HepG2 (cell line): ENCODE results near the gene KANSL1. TPM values are rescaled to one million over a fixed set of nuclear protein-coding genes. Genes with fewer than 3 reads are reported as not detected.
A peak's percentile ranks its signal among the peaks of the same experiment; 100 is the strongest.

Experiments
- BCL3 ChIP-seq: sonication (generic); formaldehyde crosslinking; IDR thresholded peaks from 2 replicates; pipeline ENCODE4 v1.5.1; 2020; ENCODE audit warnings: mild to moderate bottlenecking, missing genetic modification reagents, moderate library complexity
- BRF2 ChIP-seq: sonication (generic); formaldehyde crosslinking; IDR thresholded peaks from 2 replicates; pipeline ENCODE4 v1.8.1; 2022; ENCODE audit warnings: mild to moderate bottlenecking, missing genetic modification reagents
- CBFB ChIP-seq: sonication (generic); formaldehyde crosslinking; IDR thresholded peaks from 2 replicates; pipeline ENCODE4 v1.4.0; 2020; ENCODE audit warnings: missing genetic modification reagents
- CREB3 ChIP-seq: sonication (generic); formaldehyde crosslinking; IDR thresholded peaks from 2 replicates; pipeline ENCODE4 v1.5.0; 2020; ENCODE audit warnings: missing genetic modification reagents
- FUBP1 ChIP-seq: sonication (generic); formaldehyde crosslinking; IDR thresholded peaks from 2 replicates; pipeline ENCODE4 v1.5.1; 2020; ENCODE audit warnings: missing genetic modification reagents, mild to moderate bottlenecking, borderline replicate concordance
- MAF1 ChIP-seq: sonication (generic); formaldehyde crosslinking; IDR thresholded peaks from 2 replicates; pipeline ENCODE4 v1.5.0; 2020; ENCODE audit warnings: missing genetic modification reagents, borderline replicate concordance
- MAFK ChIP-seq, 2 experiments: IDR thresholded peaks in 1 of 2; conservative IDR thresholded peaks in 1 of 2; 2 replicates each; pipeline ENCODE4 v1.6.1; 2011; ENCODE audit warnings: improper control_type of control experiment in 2 of 2, low read length in 2 of 2
- RFXANK ChIP-seq: IDR thresholded peaks from 2 replicates; pipeline ENCODE4 v1.6.1; 2016
- SRSF1 ChIP-seq: fragments of 200-400 bp; formaldehyde crosslinking; optimal IDR thresholded peaks from 2 replicates; pipeline ENCODE3; 2017; ENCODE audit warnings: mild to moderate bottlenecking, low read depth, low read length, moderate library complexity
- TGIF2 ChIP-seq: IDR thresholded peaks from 2 replicates; pipeline ENCODE4 v1.6.1; 2016; ENCODE audit warnings: control low read depth, missing compliant biosample characterization
- THAP8 ChIP-seq: sonication (generic); formaldehyde crosslinking; IDR thresholded peaks from 2 replicates; pipeline ENCODE4 v1.5.1; 2020; ENCODE audit warnings: missing genetic modification reagents, mild to moderate bottlenecking, borderline replicate concordance
- ZFAT ChIP-seq: sonication (generic); formaldehyde crosslinking; conservative IDR thresholded peaks from 2 replicates; pipeline ENCODE4 v1.8.1; 2023; ENCODE audit warnings: missing genetic modification reagents, inconsistent platforms
- ZFP36L1 ChIP-seq: sonication (generic); formaldehyde crosslinking; IDR thresholded peaks from 2 replicates; pipeline ENCODE4 v1.8.0; 2022; ENCODE audit warnings: mild to moderate bottlenecking, missing genetic modification reagents, moderate library complexity
- ZKSCAN8 ChIP-seq: IDR thresholded peaks from 2 replicates; pipeline ENCODE4 v1.6.1; 2016; ENCODE audit warnings: borderline replicate concordance, missing genetic modification reagents, missing compliant biosample characterization
- ZMYM3 ChIP-seq: sonication (generic); formaldehyde crosslinking; IDR thresholded peaks from 2 replicates; pipeline ENCODE4 v1.5.1; 2020; ENCODE audit warnings: mild to moderate bottlenecking, missing genetic modification reagents
- ZNF121 ChIP-seq: sonication (generic); formaldehyde crosslinking; IDR thresholded peaks from 2 replicates; pipeline ENCODE4 v1.5.0; 2020; ENCODE audit warnings: mild to moderate bottlenecking, missing genetic modification reagents
- ZNF317 ChIP-seq: sonication (generic); formaldehyde crosslinking; IDR thresholded peaks from 2 replicates; pipeline ENCODE4 v1.5.0; 2020; ENCODE audit warnings: mild to moderate bottlenecking, missing genetic modification reagents
- ZNF446 ChIP-seq: sonication (generic); formaldehyde crosslinking; IDR thresholded peaks from 2 replicates; pipeline ENCODE4 v1.5.0; 2020; ENCODE audit warnings: mild to moderate bottlenecking, missing genetic modification reagents
- ZNF503 ChIP-seq: sonication (generic); formaldehyde crosslinking; IDR thresholded peaks from 2 replicates; pipeline ENCODE4 v1.4.0; 2020; ENCODE audit warnings: missing genetic modification reagents
- ZNF740 ChIP-seq: sonication (generic); formaldehyde crosslinking; IDR thresholded peaks from 2 replicates; pipeline ENCODE4 v1.4.0; 2020; ENCODE audit warnings: missing genetic modification reagents
- ZNF75D ChIP-seq: sonication (generic); formaldehyde crosslinking; IDR thresholded peaks from 2 replicates; pipeline ENCODE4 v1.8.1; 2023; ENCODE audit warnings: missing genetic modification reagents, mild to moderate bottlenecking, borderline replicate concordance
- ZNF883 ChIP-seq: sonication (generic); formaldehyde crosslinking; IDR thresholded peaks from 2 replicates; pipeline ENCODE4 v1.5.1; 2020; ENCODE audit warnings: mild to moderate bottlenecking, missing genetic modification reagents; ENCODE audit errors: not compliant biosample characterization
- ZSCAN12 ChIP-seq: sonication (generic); formaldehyde crosslinking; IDR thresholded peaks from 2 replicates; pipeline ENCODE4 v1.9.0; 2021; ENCODE audit warnings: mild to moderate bottlenecking, missing genetic modification reagents
- polyA plus RNA-seq, 8 experiments: library from polyadenylated mRNA; depleted of rRNA in 3 of 8; stranded (reverse) in 7 of 8; unstranded in 1 of 8; fragments of >200 nt; fragmentation: Illumina TruSeq in 4 of 8; extraction: Trizol in 4 of 8; gene quantifications; 2 replicates each; pipeline versions ENCODE4 v1.2.1 to v1.2.3, GENCODE V29; 2011 to 2016; ENCODE audit warnings: low read depth in 4 of 8, missing spikeins in 1 of 8, mixed read lengths in 1 of 8; ENCODE audit not compliant: insufficient read depth in 1 of 8
- total RNA-seq, 5 experiments: library from RNA; depleted of rRNA; stranded (reverse); fragments of >200 nt; fragmentation: Illumina TruSeq; extraction: Trizol; gene quantifications; 2 replicates each; pipeline ENCODE4 v1.2.3, GENCODE V29; 2016; ENCODE audit warnings: low read depth in 1 of 5

Gene KANSL1
- total and polyA plus RNA-seq, 2 of the 13 experiments (the other 11 are each of a cell fraction or from before 2014, with no cell fraction given): 24.0 to 59.6 TPM

GRCh38 chr17:46193151-46193625 lies at the start of gene KANSL1 (continued):
- TF ChIP-seq ZNF75D: no peak
- no peak for TF ChIP-seq ZKSCAN8 (CRISPR knock-in tag)
- no peak for TF ChIP-seq FUBP1
- TF ChIP-seq ZNF121 (CRISPR knock-in tag): no peak
- no peak for TF ChIP-seq MAFK (conservative IDR thresholded peaks at IDR 0.05 in 1 of 2, IDR thresholded peaks at IDR 0.05 in 1 of 2; ENCODE audit: low read length in 2 of 2)
- peak; percentile 17 for TF ChIP-seq SRSF1
- no peak for TF ChIP-seq CBFB
- no peak for TF ChIP-seq THAP8
- peak; percentile 46; the same call in 1 of the 2 replicates for TF ChIP-seq BRF2
- no peak for TF ChIP-seq MAF1
- TF ChIP-seq TGIF2 (CRISPR knock-in tag): no peak
- TF ChIP-seq ZNF883 (CRISPR knock-in tag): no peak
- no peak for TF ChIP-seq ZFP36L1 (CRISPR knock-in tag)
- no peak for TF ChIP-seq ZNF317 (CRISPR knock-in tag)
- TF ChIP-seq ZNF446 (CRISPR knock-in tag): no peak; the same call in 1 of the 2 replicates
- TF ChIP-seq CREB3 (CRISPR knock-in tag): no peak
- TF ChIP-seq ZFAT: no peak
- TF ChIP-seq ZMYM3 (CRISPR knock-in tag): no peak
- no peak for TF ChIP-seq BCL3 (CRISPR knock-in tag)
- no peak for TF ChIP-seq RFXANK (CRISPR knock-in tag)
- peak; percentile 86 for TF ChIP-seq ZNF740 (CRISPR knock-in tag)
- TF ChIP-seq ZNF503 (CRISPR knock-in tag): no peak
- TF ChIP-seq ZSCAN12 (CRISPR knock-in tag): no peak
